Smooth muscle cell (in vitro differentiated cells): ENCODE measurements around the gene HECTD4. TPM values are rescaled to one million over a fixed set of nuclear protein-coding genes. Genes with fewer than 3 reads are reported as not detected.

Experiments
- DNase-seq: peaks from one replicate; lab custom pipeline; 2025; ENCODE audit not compliant: unreplicated experiment; lab: John Stamatoyannopoulos, UW
- H2AFZ ChIP-seq: fragments of 200-600 bp; sonication (generic); 2 replicates; pipeline ENCODE4 v1.6.0; 2016; ENCODE audit warnings: antibody characterized with exemption, low read depth, mild to moderate bottlenecking
- H3F3A ChIP-seq: fragments of 200-600 bp; sonication (generic); 2 replicates; pipeline ENCODE4 v1.6.0; 2017; ENCODE audit warnings: antibody characterized with exemption, low read depth
- H3K27ac ChIP-seq: fragments of 200-600 bp; sonication (generic); 2 replicates; pipeline ENCODE4 v1.5.1; 2016; ENCODE audit warnings: low read depth, mild to moderate bottlenecking
- H3K27me3 ChIP-seq: fragments of 200-600 bp; sonication (generic); 2 replicates; pipeline ENCODE4 v1.6.1; 2016; ENCODE audit warnings: low read depth, mild to moderate bottlenecking
- H3K36me3 ChIP-seq: fragments of 200-600 bp; sonication (generic); 2 replicates; pipeline ENCODE4 v1.5.1; 2016; ENCODE audit warnings: low read depth
- H3K4me1 ChIP-seq: fragments of 200-600 bp; sonication (generic); 2 replicates; pipeline ENCODE4 v1.5.1; 2016; ENCODE audit warnings: low read depth
- H3K4me2 ChIP-seq: fragments of 200-600 bp; sonication (generic); 2 replicates; pipeline ENCODE4 v1.6.0; 2016; ENCODE audit warnings: mild to moderate bottlenecking
- H3K4me3 ChIP-seq: fragments of 200-600 bp; sonication (generic); 2 replicates; pipeline ENCODE4 v1.5.1; 2016; ENCODE audit warnings: mild to moderate bottlenecking
- H3K79me2 ChIP-seq: fragments of 200-600 bp; sonication (generic); 2 replicates; pipeline ENCODE4 v1.6.0; 2016; ENCODE audit warnings: low read depth, mild to moderate bottlenecking
- H3K9ac ChIP-seq: fragments of 200-600 bp; sonication (generic); 2 replicates; pipeline ENCODE4 v1.6.0; 2016; ENCODE audit warnings: low read depth
- H3K9me3 ChIP-seq: fragments of 200-600 bp; sonication (generic); replicated peaks from 2 replicates; pipeline ENCODE4 v1.5.1; 2016; ENCODE audit warnings: low read depth
- H4K20me1 ChIP-seq: fragments of 200-600 bp; sonication (generic); 2 replicates; pipeline ENCODE4 v1.6.0; 2016; ENCODE audit warnings: low read depth
- CTCF ChIP-seq: fragments of 200-600 bp; sonication (generic); IDR thresholded peaks from 2 replicates; pipeline ENCODE4 v1.5.1; 2017; ENCODE audit warnings: borderline replicate concordance, mild to moderate bottlenecking, antibody characterized with exemption; ENCODE audit not compliant: insufficient read depth, poor library complexity, severe bottlenecking
- WGBS: methylation state at CpG from one replicate; pipeline ENCODE4 v1.1.7; 2016; ENCODE audit warnings: low lambda C conversion rate; 5-methylcytosine and 5-hydroxymethylcytosine counted together
- polyA plus RNA-seq: library from polyadenylated mRNA; unstranded; fragments of >200 nt; fragmentation: Nextera tagmentation; extraction: Ambion mirVana; gene quantifications from 2 replicates; pipeline ENCODE4 v1.2.1, GENCODE V29; 2016
- total RNA-seq: library from RNA; depleted of rRNA; stranded (reverse); fragments of >200 nt; gene quantifications from 2 replicates; pipeline ENCODE4 v1.2.3, GENCODE V29; 2014

Gene HECTD4
- total and polyA plus RNA-seq, 2 experiments from 2014 or later: 6.6 to 16.9 TPM

DNA sequence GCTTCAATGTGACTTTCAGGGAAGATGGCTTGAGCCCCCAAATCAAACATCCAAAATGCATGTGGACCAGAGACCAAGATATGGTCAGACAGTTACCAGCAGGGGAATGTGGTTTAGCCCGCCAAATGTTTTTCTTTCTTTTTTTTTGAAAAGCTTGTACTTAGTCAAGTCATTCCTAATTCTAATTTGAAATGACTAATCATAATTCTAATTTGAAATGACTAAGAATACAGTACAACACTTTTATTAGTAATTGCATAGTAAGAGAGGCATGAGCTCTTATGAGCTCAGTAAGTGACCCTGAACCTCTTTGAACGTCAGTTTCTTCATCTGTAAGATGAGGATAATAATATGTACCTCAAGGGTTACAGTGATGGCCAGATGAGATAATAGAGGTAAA lies 72.4 kb downstream of the HECTD4 start:
- Histone ChIP-seq H3K4me1 (no peaks in the 10 kb centered on the region), H3K9ac (no peak overlapping the region), H3K4me3 (no peak overlapping the region), H2AFZ (no peak overlapping the region), H3K9me3 (no peaks in the 10 kb centered on the region), H3K27me3 (no peaks in the 10 kb centered on the region), H3K4me2 (no peak overlapping the region), H4K20me1 (peaks cover 9% of the 10 kb centered on the region), H3K27ac (no peak overlapping the region), H3K36me3 (peaks cover 7% of the 10 kb centered on the region), H3K79me2 (no peaks in the 10 kb centered on the region), H3F3A (no peaks in the 10 kb centered on the region)
- 91% methylated on average over 2 of the region's 2 CpGs for WGBS
- no peak for DNase-seq
- no peak for TF ChIP-seq CTCF

- no peak for DNase-seq
- H3K4me3 ChIP-seq: no peak overlapping the region
- no peak overlapping the region for H2AFZ ChIP-seq
- no peaks in the 10 kb centered on the region for H3K9me3 ChIP-seq
- H3K27ac ChIP-seq: no peak overlapping the region
- peaks cover 7% of the 10 kb centered on the region for H3K36me3 ChIP-seq
- H3K4me1 ChIP-seq: no peaks in the 10 kb centered on the region
- no peaks in the 10 kb centered on the region for H4K20me1 ChIP-seq
- H3K79me2 ChIP-seq: no peaks in the 10 kb centered on the region
- H3K27me3 ChIP-seq: no peaks in the 10 kb centered on the region
- no peak overlapping the region for H3K9ac ChIP-seq
- no peaks in the 10 kb centered on the region for H3F3A ChIP-seq
- 95% methylated on average over 6 of the region's 6 CpGs for WGBS
- no peak for TF ChIP-seq CTCF
- H3K4me2 ChIP-seq: no peak overlapping the region
Observed at GRCh38 chr12:112308652-112309051, 73.6 kb downstream of the HECTD4 start.

DNA sequence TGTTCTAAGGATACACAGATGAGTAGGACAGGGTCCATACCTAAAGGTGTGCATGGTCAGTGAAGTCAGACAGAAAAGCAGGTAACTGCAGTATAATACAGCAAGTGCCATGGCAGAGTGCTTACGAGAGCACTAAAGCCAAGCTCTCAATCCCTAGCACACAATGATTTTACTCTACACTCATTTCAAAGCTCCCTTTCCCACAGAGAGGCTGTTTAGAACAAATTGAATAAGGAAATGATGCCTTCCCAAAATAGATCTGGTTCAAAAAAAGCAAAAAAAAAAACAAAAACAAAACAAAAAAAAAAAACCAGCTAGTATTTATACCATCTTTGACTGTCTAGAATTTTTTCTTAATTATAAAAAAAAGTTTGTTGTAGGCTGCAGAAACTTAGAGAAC lies 74.1 kb downstream of the HECTD4 start:
- no peak for TF ChIP-seq CTCF
- peaks cover 7% of the 10 kb centered on the region for H3K36me3 ChIP-seq
- H3K9me3 ChIP-seq: no peaks in the 10 kb centered on the region
- H3F3A ChIP-seq: no peaks in the 10 kb centered on the region
- no peak overlapping the region for H3K9ac ChIP-seq
- H4K20me1 ChIP-seq: no peaks in the 10 kb centered on the region
- no peaks in the 10 kb centered on the region for H3K4me1 ChIP-seq
- no peaks in the 10 kb centered on the region for H3K79me2 ChIP-seq
- DNase-seq: no peak
- H3K27me3 ChIP-seq: no peaks in the 10 kb centered on the region
- WGBS: 95% methylated on average over 1 of the region's 1 CpG
- H3K27ac ChIP-seq: no peak overlapping the region
- H3K4me2 ChIP-seq: no peak overlapping the region
- no peak overlapping the region for H2AFZ ChIP-seq
- no peak overlapping the region for H3K4me3 ChIP-seq

- Histone ChIP-seq H3K36me3 (peaks cover 7% of the 10 kb centered on the region), H3K27ac (no peak overlapping the region), H3K79me2 (no peaks in the 10 kb centered on the region), H4K20me1 (no peaks in the 10 kb centered on the region), H3K9me3 (no peaks in the 10 kb centered on the region), H3K4me2 (no peak overlapping the region), H3K27me3 (no peaks in the 10 kb centered on the region), H3K4me1 (no peaks in the 10 kb centered on the region), H3K9ac (no peak overlapping the region), H3K4me3 (no peak overlapping the region), H3F3A (no peaks in the 10 kb centered on the region), H2AFZ (no peak overlapping the region)
- WGBS: 94% methylated on average over 2 of the region's 2 CpGs
- DNase-seq: no peak
- no peak for TF ChIP-seq CTCF
Observed at GRCh38 chr12:112307317-112308011, 74.8 kb downstream of the HECTD4 start.
